ENCODE measurements around the gene MRGPRX4. TPM values are rescaled to one million over a fixed set of nuclear protein-coding genes. Genes with fewer than 3 reads are reported as not detected.
"Not testable (repeated sequence)": the region's sequence is repeated elsewhere in the genome, so short reads cannot be mapped to it uniquely, and the experiment has no call there.

Gene MRGPRX4
- not detected for total RNA-seq
- polyA plus RNA-seq (ENCODE audit: insufficient read depth in 1 of 8, insufficient read length in 8 of 8, low replicate concordance in 1 of 8) = not detected
- long read RNA-seq, donor 1 = 0 reads
- long read RNA-seq, donor 2 = 0 reads
- long read RNA-seq, donor 3 = 0 reads
- long read RNA-seq, donor 4 = 0 reads
- long read RNA-seq, donor 5 = 0 reads
- long read RNA-seq, donor 6 = 0 reads
- long read RNA-seq, donor 7 = 0 reads
- long read RNA-seq, donor 8 = 0 reads
- long read RNA-seq, donor 9 = 0 reads
- long read RNA-seq, donor 10 = 0 reads
- long read RNA-seq, donor 11 = 0 reads

DNA sequence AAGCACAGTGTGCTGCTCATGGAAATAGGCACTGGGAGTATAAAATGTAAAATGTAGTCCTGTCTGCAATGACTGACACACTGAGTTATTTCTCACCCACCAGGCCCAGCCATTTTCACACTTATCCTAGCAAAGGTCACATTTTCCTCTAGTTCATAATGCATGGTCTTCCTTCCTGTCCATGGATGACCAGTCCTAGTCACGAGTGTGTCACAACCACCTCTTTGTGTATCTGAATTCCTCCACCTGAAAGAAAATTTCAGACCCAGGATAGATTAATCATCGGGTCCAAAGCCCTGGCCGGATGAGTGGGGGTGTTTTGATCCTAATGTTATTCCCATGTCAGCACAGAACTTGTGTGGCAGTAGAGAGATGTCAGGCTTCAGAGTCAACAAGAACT is at the start of gene MRGPRX4:
TSS of gene MRGPRX4 (plus strand) at position 172 of the 400 bp plus-strand sequence. CDS start 420 bp downstream, outside the sequence.
- no CpG with 5 or more reads among the region's 3 CpGs for WGBS (ENCODE audit: insufficient coverage)
- no peak within 1 kb of the TSS for H3K4me3 ChIP-seq (ENCODE audit: low read length)
- peaks cover 2% of the 10 kb centered on the region for H3K27me3 ChIP-seq (ENCODE audit: control insufficient read depth, insufficient read depth, low read length)

GRCh38 chr11:18131115-18131514 is 41.5 kb upstream of the MRGPRX4 start:
- not testable (repeated sequence) for H3K36me3 ChIP-seq (ENCODE audit: control insufficient read depth, insufficient read depth, low read length); DNase-seq; H3K27me3 ChIP-seq (ENCODE audit: control insufficient read depth, insufficient read depth, low read length); H3K9me3 ChIP-seq (replicated peaks; ENCODE audit: control insufficient read depth, low read depth, low read length); H3K27ac ChIP-seq (ENCODE audit: low read length); H3K4me3 ChIP-seq (ENCODE audit: low read length); H3K4me1 ChIP-seq (ENCODE audit: control insufficient read depth, insufficient read depth, low read length)
- no CpG with 5 or more reads among the region's 4 CpGs for WGBS (ENCODE audit: insufficient coverage)

More for the DNA sequence above, at the start of gene MRGPRX4:
- Histone ChIP-seq H3K9me3 (replicated peaks; ENCODE audit: control insufficient read depth, low read depth, low read length) (no peaks in the 10 kb centered on the region), H3K4me1 (ENCODE audit: control insufficient read depth, insufficient read depth, low read length) (no peaks in the 10 kb centered on the region), H3K27ac (ENCODE audit: low read length) (no peak within 1 kb of the TSS), H3K36me3 (ENCODE audit: control insufficient read depth, insufficient read depth, low read length) (no peaks in the 10 kb centered on the region)
- no peak for DNase-seq

- Histone ChIP-seq H3K27me3 (ENCODE audit: control insufficient read depth, insufficient read depth, low read length) (no peaks in the 10 kb centered on the region), H3K27ac (ENCODE audit: low read length) (no peak within 1 kb of the TSS)
- DNase-seq = no peak
Observed at GRCh38 chr11:18132341-18132740, 40.3 kb upstream of the MRGPRX4 start, which contains the start of gene MRGPRX3. MRGPRX3 (plus strand) TSS chr11:18132571; CDS start chr11:18137203, 4,632 bp downstream.

DNA sequence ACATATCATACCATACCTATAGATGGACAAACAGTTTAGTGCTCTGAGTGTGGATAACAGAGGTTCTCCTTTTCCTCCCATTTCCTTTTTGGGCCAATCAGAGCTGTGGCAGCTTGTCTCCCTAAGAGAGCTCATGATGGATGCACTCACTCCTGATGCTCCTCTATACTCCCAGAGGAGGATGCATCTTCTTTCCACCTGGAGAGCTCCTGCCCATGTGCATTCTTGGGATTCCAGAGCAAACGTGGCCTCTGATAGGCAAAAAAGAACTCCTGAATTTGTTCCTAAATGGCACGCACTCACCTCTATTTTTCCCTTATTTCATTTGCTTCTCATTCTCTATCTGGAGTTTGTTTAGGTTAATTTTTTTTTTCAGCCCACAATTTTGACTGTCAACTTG is 37.3 kb upstream of the MRGPRX4 start:
- Histone ChIP-seq H3K4me3 (ENCODE audit: low read length) (no peak overlapping the region), H3K36me3 (ENCODE audit: control insufficient read depth, insufficient read depth, low read length) (no peaks in the 10 kb centered on the region), H3K9me3 (replicated peaks; ENCODE audit: control insufficient read depth, low read depth, low read length) (no peaks in the 10 kb centered on the region), H3K27ac (ENCODE audit: low read length) (no peak overlapping the region), H3K27me3 (ENCODE audit: control insufficient read depth, insufficient read depth, low read length) (no peaks in the 10 kb centered on the region), H3K4me1 (ENCODE audit: control insufficient read depth, insufficient read depth, low read length) (no peaks in the 10 kb centered on the region)
- no peak for DNase-seq
- WGBS (ENCODE audit: insufficient coverage) = 0% methylated on average over 1 of the region's 2 CpGs

More at GRCh38 chr11:18132341-18132740, 40.3 kb upstream of the MRGPRX4 start, which contains the start of gene MRGPRX3:
- Histone ChIP-seq H3K36me3 (ENCODE audit: control insufficient read depth, insufficient read depth, low read length) (no peaks in the 10 kb centered on the region), H3K4me3 (ENCODE audit: low read length) (no peak within 1 kb of the TSS), H3K4me1 (ENCODE audit: control insufficient read depth, insufficient read depth, low read length) (no peaks in the 10 kb centered on the region), H3K9me3 (replicated peaks; ENCODE audit: control insufficient read depth, low read depth, low read length) (no peaks in the 10 kb centered on the region)
- no CpG with 5 or more reads among the region's 3 CpGs for WGBS (ENCODE audit: insufficient coverage)

- H3K27ac ChIP-seq (ENCODE audit: low read length) = no peak overlapping the region
- no peak for DNase-seq
- WGBS (ENCODE audit: insufficient coverage) = 91% methylated on average over 29 of the region's 29 CpGs
- H3K4me1 ChIP-seq (ENCODE audit: control insufficient read depth, insufficient read depth, low read length) = no peaks in the 10 kb centered on the region
- no peak overlapping the region for H3K4me3 ChIP-seq (ENCODE audit: low read length)
- no peaks in the 10 kb centered on the region for H3K9me3 ChIP-seq (replicated peaks; ENCODE audit: control insufficient read depth, low read depth, low read length)
- no peaks in the 10 kb centered on the region for H3K27me3 ChIP-seq (ENCODE audit: control insufficient read depth, insufficient read depth, low read length)
- no peaks in the 10 kb centered on the region for H3K36me3 ChIP-seq (ENCODE audit: control insufficient read depth, insufficient read depth, low read length)
Observed at GRCh38 chr11:18137186-18137800, 35.3 kb upstream of the MRGPRX4 start.

GRCh38 chr11:18140145-18140544 is 32.5 kb upstream of the MRGPRX4 start:
- H3K36me3 ChIP-seq (ENCODE audit: control insufficient read depth, insufficient read depth, low read length) = no peaks in the 10 kb centered on the region
- no peak for DNase-seq
- H3K4me3 ChIP-seq (ENCODE audit: low read length) = no peak overlapping the region
- H3K27me3 ChIP-seq (ENCODE audit: control insufficient read depth, insufficient read depth, low read length) = no peaks in the 10 kb centered on the region
- no peaks in the 10 kb centered on the region for H3K4me1 ChIP-seq (ENCODE audit: control insufficient read depth, insufficient read depth, low read length)
- H3K27ac ChIP-seq (ENCODE audit: low read length) = no peak overlapping the region
- no CpG with 5 or more reads among the region's 2 CpGs for WGBS (ENCODE audit: insufficient coverage)
- H3K9me3 ChIP-seq (replicated peaks; ENCODE audit: control insufficient read depth, low read depth, low read length) = no peaks in the 10 kb centered on the region

- no peaks in the 10 kb centered on the region for H3K27me3 ChIP-seq (ENCODE audit: control insufficient read depth, insufficient read depth, low read length)
- H3K4me3 ChIP-seq (ENCODE audit: low read length) = no peak overlapping the region
- no peak for DNase-seq
- H3K27ac ChIP-seq (ENCODE audit: low read length) = no peak overlapping the region
- H3K9me3 ChIP-seq (replicated peaks; ENCODE audit: control insufficient read depth, low read depth, low read length) = no peaks in the 10 kb centered on the region
- no peaks in the 10 kb centered on the region for H3K4me1 ChIP-seq (ENCODE audit: control insufficient read depth, insufficient read depth, low read length)
- no peaks in the 10 kb centered on the region for H3K36me3 ChIP-seq (ENCODE audit: control insufficient read depth, insufficient read depth, low read length)
- no CpG with 5 or more reads among the region's 5 CpGs for WGBS (ENCODE audit: insufficient coverage)
Observed at GRCh38 chr11:18144243-18144642, 28.4 kb upstream of the MRGPRX4 start.

DNA sequence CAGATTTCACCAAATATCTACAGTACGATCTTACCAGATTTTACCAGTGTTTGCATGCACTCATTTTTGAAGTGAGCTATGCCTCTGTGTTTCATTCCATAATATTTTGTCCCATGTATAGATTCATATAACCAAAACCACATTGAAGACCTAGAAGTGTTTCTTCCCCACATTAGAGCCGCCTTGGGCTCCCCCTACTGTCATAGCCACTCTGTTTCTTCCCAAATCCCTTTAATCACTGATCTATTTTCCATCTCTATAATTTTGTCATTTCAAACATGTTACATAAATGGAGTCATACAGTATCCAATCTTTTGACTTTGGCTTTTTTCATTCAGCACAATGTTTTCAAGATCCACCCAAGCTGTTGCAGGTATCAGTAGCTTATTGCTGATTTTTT is 27.6 kb upstream of the MRGPRX4 start:
- no peaks in the 10 kb centered on the region for H3K27me3 ChIP-seq (ENCODE audit: control insufficient read depth, insufficient read depth, low read length)
- WGBS (ENCODE audit: insufficient coverage) = 43% methylated on average over 1 of the region's 2 CpGs
- no peak overlapping the region for H3K27ac ChIP-seq (ENCODE audit: low read length)
- H3K9me3 ChIP-seq (replicated peaks; ENCODE audit: control insufficient read depth, low read depth, low read length) = no peaks in the 10 kb centered on the region
- H3K36me3 ChIP-seq (ENCODE audit: control insufficient read depth, insufficient read depth, low read length) = no peaks in the 10 kb centered on the region
- DNase-seq = no peak
- no peak overlapping the region for H3K4me3 ChIP-seq (ENCODE audit: low read length)
- no peaks in the 10 kb centered on the region for H3K4me1 ChIP-seq (ENCODE audit: control insufficient read depth, insufficient read depth, low read length)

- DNase-seq = no peak
- no peak overlapping the region for H3K27ac ChIP-seq (ENCODE audit: low read length)
- no peaks in the 10 kb centered on the region for H3K4me1 ChIP-seq (ENCODE audit: control insufficient read depth, insufficient read depth, low read length)
- no peaks in the 10 kb centered on the region for H3K27me3 ChIP-seq (ENCODE audit: control insufficient read depth, insufficient read depth, low read length)
- no peaks in the 10 kb centered on the region for H3K9me3 ChIP-seq (replicated peaks; ENCODE audit: control insufficient read depth, low read depth, low read length)
- WGBS (ENCODE audit: insufficient coverage) = 56% methylated on average over 3 of the region's 3 CpGs
- no peaks in the 10 kb centered on the region for H3K36me3 ChIP-seq (ENCODE audit: control insufficient read depth, insufficient read depth, low read length)
- no peak overlapping the region for H3K4me3 ChIP-seq (ENCODE audit: low read length)
Observed at GRCh38 chr11:18145837-18146236, 26.8 kb upstream of the MRGPRX4 start.

DNA sequence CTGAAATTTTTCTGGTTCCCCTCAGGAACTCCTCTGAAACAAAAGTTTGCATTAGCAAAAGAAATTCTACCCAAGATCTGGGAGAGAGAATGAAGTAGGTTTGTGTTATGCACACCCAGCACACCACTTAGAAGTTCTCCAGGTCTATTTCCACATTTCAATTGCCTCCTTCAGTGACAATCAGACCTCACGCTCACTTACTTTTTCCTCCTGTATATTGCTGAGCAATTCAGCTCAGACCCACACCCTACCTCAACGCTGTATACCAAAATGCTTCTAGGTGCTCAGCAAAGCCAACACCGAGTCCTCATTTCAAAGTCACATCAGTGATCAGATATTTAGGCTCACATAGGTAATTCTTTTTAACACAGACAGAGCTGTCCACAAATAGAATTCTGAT is 21.1 kb upstream of the MRGPRX4 start:
- H3K4me3 ChIP-seq (ENCODE audit: low read length) = no peak overlapping the region
- peaks cover 3% of the 10 kb centered on the region for H3K27me3 ChIP-seq (ENCODE audit: control insufficient read depth, insufficient read depth, low read length)
- H3K36me3 ChIP-seq (ENCODE audit: control insufficient read depth, insufficient read depth, low read length) = no peaks in the 10 kb centered on the region
- no peaks in the 10 kb centered on the region for H3K4me1 ChIP-seq (ENCODE audit: control insufficient read depth, insufficient read depth, low read length)
- no peak overlapping the region for H3K27ac ChIP-seq (ENCODE audit: low read length)
- 57% methylated on average over 2 of the region's 3 CpGs for WGBS (ENCODE audit: insufficient coverage)
- DNase-seq = no peak
- no peaks in the 10 kb centered on the region for H3K9me3 ChIP-seq (replicated peaks; ENCODE audit: control insufficient read depth, low read depth, low read length)

All from muscle of leg (tissue), 16 donors.